Neural cell (in vitro differentiated cells): ENCODE data around the gene NHSL1. TPM values are rescaled to one million over a fixed set of nuclear protein-coding genes. Genes with fewer than 3 reads are reported as not detected.
A peak's percentile ranks its signal among the peaks of the same experiment; 100 is the strongest.

ENCODE experiments used
- H2AFZ ChIP-seq: fragments of 200-600, 300-800 bp; sonication (generic), shearing (Covaris generic); 2 replicates; pipeline ENCODE4 v1.6.0; 2014; ENCODE audit warnings: low read depth, mild to moderate bottlenecking, antibody characterized with exemption, low read length, moderate library complexity
- H3F3A ChIP-seq: fragments of 200-600 bp; shearing (Covaris generic); 2 replicates; pipeline ENCODE4 v1.6.1; 2016; ENCODE audit warnings: mild to moderate bottlenecking, moderate library complexity, mixed read lengths, antibody characterized with exemption, low read length; ENCODE audit not compliant: insufficient read depth, poor library complexity, severe bottlenecking
- H3K27ac ChIP-seq: fragments of 200-600, 300-800 bp; sonication (generic), shearing (Covaris generic); 2 replicates; pipeline ENCODE4 v1.5.1; 2014; ENCODE audit warnings: mild to moderate bottlenecking, low read length, moderate library complexity
- H3K27me3 ChIP-seq: fragments of 300-800, 200-600 bp; sonication (generic), shearing (Covaris generic); 2 replicates; pipeline ENCODE4 v1.6.0; 2014; ENCODE audit warnings: mild to moderate bottlenecking, low read depth, low read length, moderate library complexity; ENCODE audit not compliant: insufficient read depth
- H3K36me3 ChIP-seq: fragments of 300-800, 200-600 bp; sonication (generic), shearing (Covaris generic); 2 replicates; pipeline ENCODE4 v1.5.1; 2014; ENCODE audit warnings: mild to moderate bottlenecking, antibody characterized with exemption, low read length, moderate library complexity; ENCODE audit not compliant: insufficient read depth
- H3K4me2 ChIP-seq: fragments of 300-800, 200-600 bp; sonication (generic), shearing (Covaris generic); 2 replicates; pipeline ENCODE4 v1.6.0; 2014; ENCODE audit warnings: mild to moderate bottlenecking, low read length
- H3K4me3 ChIP-seq: fragments of 300-800, 200-600 bp; sonication (generic), shearing (Covaris generic); 2 replicates; pipeline ENCODE4 v1.5.1; 2014; ENCODE audit warnings: mild to moderate bottlenecking, low read length, moderate library complexity
- H3K79me2 ChIP-seq: fragments of 200-600 bp; shearing (Covaris generic); replicated peaks from 2 replicates; pipeline ENCODE4 v1.6.0; 2014; ENCODE audit warnings: mild to moderate bottlenecking, low read length, moderate library complexity; ENCODE audit not compliant: insufficient read depth
- H3K9ac ChIP-seq: fragments of 300-800, 200-600 bp; sonication (generic), shearing (Covaris generic); 2 replicates; pipeline ENCODE4 v1.6.1; 2016; ENCODE audit warnings: mild to moderate bottlenecking, low read length, mixed read lengths
- H3K9me2 ChIP-seq: fragments of 200-600 bp; shearing (Covaris generic); 2 replicates; pipeline ENCODE4 v1.6.1; 2016; ENCODE audit warnings: mild to moderate bottlenecking, low read length, mixed read lengths; ENCODE audit not compliant: insufficient read depth
- H3K9me3 ChIP-seq: fragments of 200-600, 300-800 bp; sonication (generic), shearing (Covaris generic); 2 replicates; pipeline ENCODE4 v1.6.1; 2016; ENCODE audit warnings: mild to moderate bottlenecking, mixed run types, low read length, moderate library complexity, mixed read lengths
- H4K20me1 ChIP-seq: fragments of 200-600 bp; shearing (Covaris generic); 2 replicates; pipeline ENCODE4 v1.6.1; 2016; ENCODE audit warnings: mild to moderate bottlenecking, mixed run types; ENCODE audit not compliant: insufficient read depth
- EP300 ChIP-seq: fragments of 450-650 bp; conservative IDR thresholded peaks from 2 replicates; pipeline ENCODE4 v1.6.1; 2014; ENCODE audit warnings: antibody characterized with exemption, mild to moderate bottlenecking, moderate library complexity; ENCODE audit not compliant: poor library complexity, severe bottlenecking
- MXI1 ChIP-seq: fragments of 450-650 bp; conservative IDR thresholded peaks from 2 replicates; pipeline ENCODE4 v1.6.1; 2014; ENCODE audit warnings: antibody characterized with exemption, mild to moderate bottlenecking; ENCODE audit not compliant: poor library complexity, severe bottlenecking
- POLR2AphosphoS5 ChIP-seq: IDR thresholded peaks from 2 replicates; pipeline ENCODE4 v1.6.1; 2012
- RAD21 ChIP-seq: fragments of 450-650 bp; conservative IDR thresholded peaks from 2 replicates; pipeline ENCODE4 v1.6.1; 2014; ENCODE audit warnings: antibody characterized with exemption, mild to moderate bottlenecking, moderate library complexity
- REST ChIP-seq: IDR thresholded peaks from 2 replicates; pipeline ENCODE4 v1.6.1; 2012; ENCODE audit warnings: borderline replicate concordance
- SMC3 ChIP-seq: fragments of 450-650 bp; conservative IDR thresholded peaks from 2 replicates; pipeline ENCODE4 v1.6.1; 2014; ENCODE audit warnings: antibody characterized with exemption, mild to moderate bottlenecking, moderate library complexity; ENCODE audit not compliant: poor library complexity
- TAF1 ChIP-seq: IDR thresholded peaks from 2 replicates; pipeline ENCODE4 v1.6.1; 2012; ENCODE audit warnings: low read depth
- polyA minus RNA-seq: library from RNA; depleted of rRNA, polyadenylated mRNA; stranded (reverse); fragments of >200 nt; gene quantifications from 2 replicates; pipeline ENCODE4 v1.2.3, GENCODE V29; 2014
- polyA plus RNA-seq: library from polyadenylated mRNA; depleted of rRNA; stranded (reverse); fragments of >200 nt; gene quantifications from 2 replicates; pipeline ENCODE4 v1.2.3, GENCODE V29; 2014
- TF ChIP-seq, protein P1 (sequence below): fragments of 450-650 bp; IDR thresholded peaks from 2 replicates; pipeline ENCODE4 v1.5.1; 2014; ENCODE audit warnings: antibody characterized with exemption, mild to moderate bottlenecking, moderate library complexity; ENCODE audit not compliant: poor library complexity, severe bottlenecking

NHSL1 gene
- polyA plus RNA-seq, result 1.5 and 2.4 TPM in 2 replicates
- 5.8 and 10.3 TPM in 2 replicates for polyA minus RNA-seq

DNA sequence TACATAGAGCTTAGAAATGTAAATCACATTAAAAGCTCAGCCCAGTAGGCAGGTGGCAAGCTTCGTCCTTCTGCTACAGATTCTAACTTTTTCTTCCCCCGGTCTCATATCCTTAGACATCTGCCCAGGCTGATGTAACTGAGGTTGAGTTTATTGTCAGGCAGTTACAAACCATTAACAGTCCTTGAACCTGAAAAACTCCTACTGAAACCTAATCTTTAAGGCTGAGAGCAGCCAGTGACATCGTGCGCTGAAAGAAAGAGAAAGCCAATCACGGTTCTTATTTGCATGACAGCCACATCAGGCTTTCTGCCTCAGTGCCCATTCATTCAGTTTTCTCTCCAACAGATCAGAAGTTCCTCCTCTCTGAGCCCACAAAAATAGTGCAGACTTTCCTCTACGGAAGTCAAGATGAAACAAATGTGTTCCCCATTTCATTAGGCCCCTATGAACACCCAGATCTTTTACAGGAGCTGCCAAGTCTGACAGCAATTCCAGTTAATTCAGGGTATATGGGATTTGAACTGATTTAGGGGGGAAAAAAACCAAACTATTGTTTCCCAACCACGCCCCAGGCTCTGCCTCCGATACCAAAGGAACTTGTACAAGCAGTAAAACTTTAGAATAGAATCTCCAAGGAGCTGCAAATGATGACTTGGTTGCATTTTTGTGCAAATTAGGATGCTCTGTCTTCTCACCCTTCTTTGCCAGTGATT is at the start of gene NHSL1:
Gene NHSL1 (minus strand): TSS at position 192 of the 716 bp plus-strand sequence. CDS start 204 bp downstream, outside the sequence.
- Histone ChIP-seq H3K9me3 (no peaks in the 10 kb centered on the region), H3K4me2 (no peak within 1 kb of the TSS), H3K27me3 (no peaks in the 10 kb centered on the region), H3F3A (no peaks in the 10 kb centered on the region), H3K9ac (no peak within 1 kb of the TSS), H4K20me1 (no peaks in the 10 kb centered on the region), H3K27ac (no peak within 1 kb of the TSS), H3K36me3 (no peaks in the 10 kb centered on the region), H2AFZ (no peak within 1 kb of the TSS), H3K4me3 (peak within 1 kb of the TSS; percentile 51), H3K79me2 (peaks cover 19% of the 10 kb centered on the region), H3K9me2 (no peaks in the 10 kb centered on the region)
- TF ChIP-seq MXI1, result no peak
- TF ChIP-seq POLR2AphosphoS5, result no peak

DNA sequence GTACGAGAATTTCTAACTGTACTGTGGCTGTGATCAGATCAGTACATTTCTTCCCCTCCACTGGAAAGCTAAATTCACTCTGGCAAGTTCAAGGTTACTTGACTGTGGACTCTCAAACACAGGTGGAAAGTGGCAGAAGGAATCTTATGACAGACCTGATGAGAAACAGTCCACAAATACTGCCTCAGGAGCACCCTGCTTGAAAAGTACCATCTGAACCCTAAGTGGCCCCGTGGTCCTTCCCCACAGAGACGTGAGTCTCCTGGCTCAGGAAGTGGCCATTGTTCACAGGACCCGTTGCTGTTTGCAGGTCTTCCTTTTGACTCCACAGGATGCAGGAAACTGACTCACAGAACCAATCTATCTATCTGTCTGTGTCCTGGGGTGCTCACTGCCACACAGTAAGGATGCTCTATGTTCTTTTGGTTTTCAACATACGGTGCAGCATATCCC is 47.5 kb upstream of the NHSL1 start:
- no peak overlapping the region for H3K9ac ChIP-seq
- H2AFZ ChIP-seq, result no peak overlapping the region
- no peak for TF ChIP-seq MXI1
- H3K79me2 ChIP-seq, result peaks cover 13% of the 10 kb centered on the region
- no peaks in the 10 kb centered on the region for H3K9me2 ChIP-seq
- no peaks in the 10 kb centered on the region for H3K27me3 ChIP-seq
- H3K36me3 ChIP-seq, result no peaks in the 10 kb centered on the region
- no peak overlapping the region for H3K27ac ChIP-seq
- no peaks in the 10 kb centered on the region for H4K20me1 ChIP-seq
- H3F3A ChIP-seq, result no peaks in the 10 kb centered on the region
- no peaks in the 10 kb centered on the region for H3K9me3 ChIP-seq
- no peak overlapping the region for H3K4me3 ChIP-seq
- no peak overlapping the region for H3K4me2 ChIP-seq

DNA sequence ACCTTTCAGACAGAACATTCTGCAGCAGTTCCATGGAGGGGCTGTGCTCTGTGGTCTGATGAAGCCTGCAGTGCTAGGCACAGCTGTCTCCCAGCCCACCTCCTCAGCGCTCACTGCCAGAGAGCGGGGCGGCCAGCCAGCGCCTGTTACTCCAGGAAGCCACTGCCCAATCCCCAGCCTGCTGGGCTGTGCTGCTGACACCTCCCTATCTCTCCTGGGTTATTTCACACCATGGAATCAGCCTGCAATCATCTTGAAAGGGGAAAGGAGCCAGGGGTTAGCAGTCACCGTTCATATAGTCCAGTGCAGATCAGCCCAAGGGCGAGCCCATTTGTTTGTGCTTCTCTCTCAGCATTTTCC is 46.3 kb upstream of the NHSL1 start:
- Histone ChIP-seq H3K4me3 (no peak overlapping the region), H3K36me3 (no peaks in the 10 kb centered on the region), H3K9me2 (no peaks in the 10 kb centered on the region), H3K79me2 (peaks cover 8% of the 10 kb centered on the region), H3K9me3 (no peaks in the 10 kb centered on the region), H3K4me2 (no peak overlapping the region), H3K27ac (no peak overlapping the region), H4K20me1 (no peaks in the 10 kb centered on the region), H2AFZ (no peak overlapping the region), H3F3A (no peaks in the 10 kb centered on the region), H3K27me3 (no peaks in the 10 kb centered on the region), H3K9ac (no peak overlapping the region)
- TF ChIP-seq, protein P1, sequence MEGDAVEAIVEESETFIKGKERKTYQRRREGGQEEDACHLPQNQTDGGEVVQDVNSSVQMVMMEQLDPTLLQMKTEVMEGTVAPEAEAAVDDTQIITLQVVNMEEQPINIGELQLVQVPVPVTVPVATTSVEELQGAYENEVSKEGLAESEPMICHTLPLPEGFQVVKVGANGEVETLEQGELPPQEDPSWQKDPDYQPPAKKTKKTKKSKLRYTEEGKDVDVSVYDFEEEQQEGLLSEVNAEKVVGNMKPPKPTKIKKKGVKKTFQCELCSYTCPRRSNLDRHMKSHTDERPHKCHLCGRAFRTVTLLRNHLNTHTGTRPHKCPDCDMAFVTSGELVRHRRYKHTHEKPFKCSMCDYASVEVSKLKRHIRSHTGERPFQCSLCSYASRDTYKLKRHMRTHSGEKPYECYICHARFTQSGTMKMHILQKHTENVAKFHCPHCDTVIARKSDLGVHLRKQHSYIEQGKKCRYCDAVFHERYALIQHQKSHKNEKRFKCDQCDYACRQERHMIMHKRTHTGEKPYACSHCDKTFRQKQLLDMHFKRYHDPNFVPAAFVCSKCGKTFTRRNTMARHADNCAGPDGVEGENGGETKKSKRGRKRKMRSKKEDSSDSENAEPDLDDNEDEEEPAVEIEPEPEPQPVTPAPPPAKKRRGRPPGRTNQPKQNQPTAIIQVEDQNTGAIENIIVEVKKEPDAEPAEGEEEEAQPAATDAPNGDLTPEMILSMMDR, result no peak
- TF ChIP-seq EP300 (no peak), RAD21 (no peak), POLR2AphosphoS5 (no peak), REST (no peak), SMC3 (no peak), TAF1 (no peak)
